ENCODE results near the gene HNRNPDL. TPM values are rescaled to one million over a fixed set of nuclear protein-coding genes. Genes with fewer than 3 reads are reported as not detected.

Gene HNRNPDL
- total RNA-seq, 2 experiments from 2014 or later: 308 to 345 TPM

DNA sequence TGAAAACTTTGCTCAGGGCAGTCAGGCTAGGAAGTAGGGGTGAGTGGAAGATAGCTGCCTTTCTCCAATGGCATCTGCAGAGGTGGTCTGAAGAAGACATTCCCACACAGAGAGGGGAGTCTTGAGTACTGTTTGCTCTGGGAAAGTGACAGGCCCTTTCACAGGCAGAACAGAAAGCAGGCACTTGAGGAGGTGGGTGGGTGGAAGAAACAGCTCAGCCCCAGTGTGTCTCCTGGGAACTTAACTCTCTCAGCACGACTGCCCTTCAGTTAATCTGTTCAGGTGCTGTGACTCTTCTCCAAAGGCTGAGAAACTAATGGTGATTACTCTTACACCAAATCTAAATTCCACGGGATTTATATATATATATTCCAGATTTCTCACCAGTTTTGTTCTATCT, 28.5 kb upstream of the HNRNPDL start:
- CTCF ChIA-PET: interaction anchor here (0.6 to 4.9 kb wide), 3 partner anchors 11 to 280 kb away, joined by 3 to 43 read pairs (median 3); no protein-coding TSS in a partner anchor
- Mint-ChIP-seq H3K4me1 (peaks cover 13% of the 10 kb centered on the region), H3K36me3 (ENCODE audit: low read depth) (peaks cover 45% of the 10 kb centered on the region)

DNA sequence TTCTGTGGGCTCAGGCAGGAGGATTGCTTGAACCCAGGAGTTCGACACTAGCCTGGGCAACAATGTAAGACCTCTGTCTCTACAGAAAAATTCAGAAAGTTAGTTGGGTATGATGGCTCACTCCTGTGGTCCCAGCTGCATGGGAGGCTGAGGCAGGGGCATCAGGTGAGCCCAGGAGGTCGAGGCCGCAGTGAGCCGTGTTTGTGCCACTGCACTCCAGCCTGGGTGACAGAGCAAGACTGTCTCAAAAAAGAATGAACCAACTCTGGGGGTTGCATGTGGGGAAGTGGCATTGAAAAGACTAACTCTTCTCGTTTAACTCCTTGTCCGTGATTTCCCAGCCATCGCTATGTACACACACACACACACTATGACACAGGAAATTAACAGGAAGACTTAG, 27.0 kb upstream of the HNRNPDL start:
- POLR2A ChIA-PET: no interaction called here
- H3K27me3 Mint-ChIP-seq: no peaks in the 10 kb centered on the region
- H3K9me3 Mint-ChIP-seq (ENCODE audit: low read depth): no peaks in the 10 kb centered on the region
- peaks cover 42% of the 10 kb centered on the region for H3K36me3 Mint-ChIP-seq (ENCODE audit: low read depth)
- H3K4me1 Mint-ChIP-seq: peaks cover 12% of the 10 kb centered on the region
- no peak for ATAC-seq
- no peak for DNase-seq
- intact Hi-C loops (cut with DNase I, micrococcal nuclease): no loop called here
- CTCF ChIA-PET: no interaction called here
- no peak overlapping the region for H3K4me3 Mint-ChIP-seq
- no peak overlapping the region for H3K27ac Mint-ChIP-seq

More for the DNA sequence above, 28.5 kb upstream of the HNRNPDL start:
- ATAC-seq (no peak), DNase-seq (no peak)
- no peak overlapping the region for H3K4me3 Mint-ChIP-seq
- intact Hi-C loops (cut with DNase I, micrococcal nuclease): no loop called here
- H3K27me3 Mint-ChIP-seq: no peaks in the 10 kb centered on the region
- H3K9me3 Mint-ChIP-seq (ENCODE audit: low read depth): no peaks in the 10 kb centered on the region
- POLR2A ChIA-PET: no interaction called here
- H3K27ac Mint-ChIP-seq: peak overlapping the region; percentile 51

DNA sequence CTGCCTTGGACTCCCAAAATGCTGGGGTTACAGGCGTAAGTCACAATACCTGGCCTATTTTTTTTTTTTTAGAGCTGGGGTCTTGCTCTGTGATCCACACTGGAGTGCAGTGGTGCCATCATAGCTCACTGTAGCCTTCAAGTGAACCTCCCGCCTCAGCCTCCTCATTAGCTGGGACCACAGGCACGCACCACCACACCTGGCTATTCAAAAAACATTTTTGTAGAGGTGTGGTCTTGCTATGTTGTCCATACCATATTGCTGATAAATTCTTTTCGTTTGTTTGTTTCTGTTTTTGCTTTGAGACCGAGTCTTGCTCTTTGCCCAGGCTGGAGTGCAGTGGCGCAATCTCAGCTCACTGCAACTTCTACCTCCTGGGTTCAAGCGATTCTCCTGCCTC, 21.8 kb upstream of the HNRNPDL start:
- ChIA-PET CTCF (interaction anchor here (0.6 to 2.3 kb wide), 4 partner anchors 10 to 1189 kb away, joined by 3 to 6 read pairs (median 4); no protein-coding TSS in a partner anchor), POLR2A (interaction anchor here (0.6 kb wide), 1 partner anchor 19 kb away, joined by 4 read pairs; no protein-coding TSS in a partner anchor)
- peaks cover 12% of the 10 kb centered on the region for H3K4me1 Mint-ChIP-seq
- intact Hi-C loops (cut with DNase I, micrococcal nuclease): no loop called here
- H3K27ac Mint-ChIP-seq: no peak overlapping the region
- peaks cover 59% of the 10 kb centered on the region for H3K36me3 Mint-ChIP-seq (ENCODE audit: low read depth)
- no peaks in the 10 kb centered on the region for H3K9me3 Mint-ChIP-seq (ENCODE audit: low read depth)
- DNase-seq (no peak), ATAC-seq (no peak)
- H3K27me3 Mint-ChIP-seq: no peaks in the 10 kb centered on the region
- no peak overlapping the region for H3K4me3 Mint-ChIP-seq

DNA sequence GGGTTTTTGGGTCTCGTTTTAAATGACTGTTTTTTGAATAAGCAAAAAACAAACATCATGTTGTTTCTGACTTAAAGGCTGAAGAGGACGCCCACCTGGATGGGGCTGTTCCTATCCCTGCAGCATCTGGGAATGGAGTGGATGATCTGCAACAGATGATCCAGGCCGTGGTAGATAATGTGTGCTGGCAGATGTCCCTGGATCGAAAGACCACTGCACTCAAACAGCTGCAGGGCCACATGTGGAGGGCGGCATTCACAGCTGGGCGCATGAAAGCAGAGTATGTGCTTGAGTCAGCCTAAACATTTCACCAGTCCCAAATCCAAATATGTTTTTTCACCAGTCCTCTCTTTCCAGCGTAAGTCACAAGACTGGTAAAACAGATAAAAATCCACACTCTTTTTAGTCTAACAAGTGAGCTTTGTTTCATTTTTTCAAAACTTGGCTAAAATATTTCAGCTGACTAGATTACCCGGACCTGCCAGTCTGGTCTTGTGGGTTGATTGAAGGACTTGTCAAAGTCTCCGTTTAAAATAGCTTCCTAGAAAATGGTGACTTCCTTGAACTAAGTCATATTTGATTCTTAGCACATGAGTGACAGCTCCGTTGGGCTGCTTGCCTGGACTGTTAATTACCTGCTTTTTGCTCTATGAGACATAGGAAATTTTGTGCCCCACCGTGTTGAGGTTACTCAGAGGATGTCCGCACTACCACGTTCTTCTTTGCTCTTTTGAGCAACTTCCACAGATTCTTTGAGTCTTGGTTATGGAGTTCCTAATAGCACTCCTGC, 20.9 kb upstream of the HNRNPDL start:
- H3K27ac Mint-ChIP-seq: peak overlapping the region; percentile 21
- intact Hi-C loops (cut with DNase I, micrococcal nuclease): no loop called here
- H3K4me1 Mint-ChIP-seq: peaks cover 12% of the 10 kb centered on the region
- no peaks in the 10 kb centered on the region for H3K27me3 Mint-ChIP-seq
- ATAC-seq: no peak
- ChIA-PET POLR2A (no interaction called here), CTCF (interaction anchor here (0.6 to 2.3 kb wide), 5 partner anchors 11 to 401 kb away, joined by 3 to 6 read pairs (median 4); no protein-coding TSS in a partner anchor)
- H3K4me3 Mint-ChIP-seq: no peak overlapping the region
- no peak for DNase-seq
- H3K36me3 Mint-ChIP-seq (ENCODE audit: low read depth): peaks cover 53% of the 10 kb centered on the region
- H3K9me3 Mint-ChIP-seq (ENCODE audit: low read depth): no peaks in the 10 kb centered on the region

DNA sequence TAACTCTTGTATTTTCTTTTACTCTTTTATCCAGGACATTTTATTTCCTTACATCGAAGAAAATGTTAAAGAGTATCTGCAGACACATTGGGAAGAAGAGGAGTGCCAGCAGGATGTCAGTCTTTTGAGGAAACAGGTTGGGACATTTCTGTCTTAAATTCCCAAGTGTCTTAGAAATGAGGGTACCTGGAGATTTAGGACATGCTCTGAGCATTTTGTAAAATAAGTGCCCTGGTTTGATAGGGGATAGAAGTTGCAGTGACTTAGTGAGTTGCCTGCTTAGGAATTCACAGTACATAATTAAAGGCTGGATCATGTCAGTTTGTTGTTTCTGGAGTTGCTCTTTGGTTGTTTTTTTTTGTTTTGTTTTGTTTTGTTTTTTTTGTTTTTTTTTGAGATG, 17.6 kb upstream of the HNRNPDL start:
- ChIA-PET POLR2A (no interaction called here), CTCF (interaction anchor here (0.6 kb wide), 1 partner anchor 11 kb away, joined by 3 read pairs; no protein-coding TSS in a partner anchor)
- H3K36me3 Mint-ChIP-seq (ENCODE audit: low read depth): peaks cover 44% of the 10 kb centered on the region
- intact Hi-C loops (cut with DNase I, micrococcal nuclease): no loop called here
- H3K4me3 Mint-ChIP-seq: no peak overlapping the region
- ATAC-seq (no peak), DNase-seq (no peak)
- H3K4me1 Mint-ChIP-seq: peaks cover 12% of the 10 kb centered on the region
- peak overlapping the region; percentile 19 for H3K27ac Mint-ChIP-seq
- H3K9me3 Mint-ChIP-seq (ENCODE audit: low read depth): no peaks in the 10 kb centered on the region
- no peaks in the 10 kb centered on the region for H3K27me3 Mint-ChIP-seq

DNA sequence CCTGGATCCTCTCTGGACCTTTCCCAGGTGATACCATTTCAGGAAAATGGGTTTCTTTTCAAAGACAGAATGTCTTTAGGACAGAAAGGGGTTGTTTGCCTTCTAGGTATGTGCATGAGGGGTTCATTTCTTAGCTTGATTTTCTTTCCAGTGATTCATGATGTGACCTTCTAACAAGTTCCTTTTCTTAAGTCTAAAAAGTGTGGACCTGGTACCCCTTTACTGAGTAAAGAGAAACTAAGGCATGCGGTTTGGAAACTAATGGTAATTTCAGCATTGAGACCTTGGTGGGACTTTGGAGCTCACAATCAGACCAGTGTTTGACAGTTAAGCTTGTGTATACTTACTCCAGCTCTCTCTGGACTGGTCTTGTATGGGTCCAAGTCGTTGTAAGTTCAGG, 8.8 kb upstream of the HNRNPDL start:
- Mint-ChIP-seq H3K27ac (peak overlapping the region; percentile 43), H3K9me3 (ENCODE audit: low read depth) (no peaks in the 10 kb centered on the region), H3K4me1 (peaks cover 72% of the 10 kb centered on the region), H3K4me3 (no peak overlapping the region), H3K36me3 (ENCODE audit: low read depth) (peaks cover 58% of the 10 kb centered on the region), H3K27me3 (no peaks in the 10 kb centered on the region)
- DNase-seq (no peak), ATAC-seq (peak; percentile 37)
- ChIA-PET POLR2A (interaction anchor here (0.6 to 1.5 kb wide), 2 partner anchors 10 to 15 kb away, joined by 3 read pairs; partner anchors contain the start of gene HNRNPDL), CTCF (interaction anchor here (1.0 to 2.8 kb wide), 2 partner anchors 10 to 79 kb away, joined by 4 to 14 read pairs; partner anchors contain the start of gene HNRNPDL)
- intact Hi-C loops (cut with DNase I, micrococcal nuclease): loop anchor here in 1 of 2 experiments (10.0 kb wide), 2 partner anchors 796 to 916 kb away; no protein-coding TSS in a partner anchor

DNA sequence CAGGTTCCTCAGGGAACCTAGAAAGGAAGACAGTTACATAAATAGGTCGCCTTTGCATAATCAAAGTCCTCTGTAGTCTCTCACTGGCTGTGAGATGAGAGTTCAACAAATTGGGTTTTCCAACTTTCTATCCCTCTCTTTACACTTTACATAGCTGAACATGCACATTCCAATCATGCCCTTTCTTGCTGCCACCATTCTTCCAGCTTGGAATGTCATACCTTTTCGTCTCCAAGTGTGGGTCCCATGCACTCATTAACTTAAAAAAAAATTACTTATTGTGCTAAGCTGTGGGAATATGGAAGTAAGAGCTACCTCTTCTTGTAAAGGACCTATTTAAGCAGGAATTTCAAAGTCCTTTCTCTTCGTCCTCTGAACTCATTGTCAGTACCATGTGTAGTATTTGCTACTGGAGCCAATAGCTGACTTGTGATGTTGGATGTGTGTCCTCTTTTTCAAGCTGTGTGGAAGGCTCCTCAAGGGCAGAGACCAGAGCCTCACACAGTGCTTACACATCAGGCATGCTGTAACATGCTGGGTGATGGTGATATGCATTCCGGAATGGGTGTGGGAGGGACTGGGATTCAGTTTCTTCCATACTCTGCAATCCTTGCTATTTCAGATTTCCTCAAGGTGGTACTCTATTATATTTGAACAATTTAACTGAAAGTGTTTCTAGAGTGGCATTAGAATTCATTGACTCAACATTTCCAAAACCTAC, 7.2 kb upstream of the HNRNPDL start:
- POLR2A ChIA-PET: interaction anchor here (0.9 kb wide), 1 partner anchor 9 kb away, joined by 9 read pairs; no protein-coding TSS in a partner anchor
- H3K36me3 Mint-ChIP-seq (ENCODE audit: low read depth): peaks cover 68% of the 10 kb centered on the region
- H3K4me3 Mint-ChIP-seq: no peak overlapping the region

DNA sequence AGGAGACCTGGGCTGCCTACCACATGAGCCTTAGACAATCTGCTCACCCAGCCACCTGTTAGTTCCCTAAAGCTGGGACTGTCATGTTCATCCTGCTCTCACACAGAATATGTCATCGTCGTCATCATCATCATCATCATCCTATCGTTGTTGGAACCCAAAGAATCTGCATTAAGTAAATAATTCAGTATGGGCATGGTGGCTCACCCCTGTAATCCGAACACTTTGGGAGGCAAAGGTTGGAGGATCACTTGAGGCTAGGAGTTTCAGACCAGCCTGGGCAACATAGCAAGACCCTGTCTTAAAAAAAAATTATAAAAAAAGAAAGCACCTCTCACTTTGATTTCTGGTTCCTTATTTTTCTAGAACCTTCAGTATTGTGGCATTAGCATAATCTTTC, 6.5 kb upstream of the HNRNPDL start:
- no peak overlapping the region for H3K27ac Mint-ChIP-seq
- H3K4me1 Mint-ChIP-seq: peaks cover 90% of the 10 kb centered on the region
- intact Hi-C loops (cut with DNase I, micrococcal nuclease): loop anchor here in 1 of 2 experiments (10.0 kb wide), 2 partner anchors 798 to 918 kb away; no protein-coding TSS in a partner anchor

More for the DNA sequence above, 7.2 kb upstream of the HNRNPDL start:
- DNase-seq: no peak
- intact Hi-C loops (cut with DNase I, micrococcal nuclease): loop anchor here in 1 of 2 experiments (10.0 kb wide), 2 partner anchors 797 to 917 kb away; no protein-coding TSS in a partner anchor
- ATAC-seq: no peak
- CTCF ChIA-PET: interaction anchor here (0.6 to 2.8 kb wide), 3 partner anchors 8 to 301 kb away, joined by 3 to 14 read pairs (median 4); partner anchors contain the start of gene HNRNPDL
- Mint-ChIP-seq H3K27me3 (no peaks in the 10 kb centered on the region), H3K9me3 (ENCODE audit: low read depth) (no peaks in the 10 kb centered on the region), H3K4me1 (peaks cover 86% of the 10 kb centered on the region), H3K27ac (peak overlapping the region; percentile 55)

DNA sequence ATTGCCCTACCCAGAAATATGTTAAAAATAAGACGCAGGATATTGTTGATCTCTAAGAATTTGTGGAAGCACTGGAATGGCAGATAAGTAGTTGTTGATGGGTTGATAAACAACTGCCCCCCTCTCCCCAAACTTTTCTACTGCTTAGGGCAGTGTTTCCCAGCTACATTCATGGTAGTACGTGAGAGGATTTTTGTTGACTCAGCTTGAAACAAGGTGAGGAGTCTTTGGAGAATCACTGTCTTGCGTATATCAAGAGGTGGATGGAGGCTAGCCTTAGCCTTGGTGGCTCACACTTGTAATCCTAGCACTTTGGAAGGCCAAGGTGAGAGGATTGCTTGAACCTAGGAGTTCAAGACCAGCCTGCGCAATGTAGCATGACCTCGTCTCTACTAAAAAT, 5.9 kb upstream of the HNRNPDL start:
- H3K4me3 Mint-ChIP-seq: no peak overlapping the region
- DNase-seq (no peak), ATAC-seq (no peak)
- H3K27me3 Mint-ChIP-seq: no peaks in the 10 kb centered on the region
- peaks cover 84% of the 10 kb centered on the region for H3K4me1 Mint-ChIP-seq
- H3K27ac Mint-ChIP-seq: peak overlapping the region; percentile 11
- intact Hi-C loops (cut with DNase I, micrococcal nuclease): loop anchor here in 1 of 2 experiments (10.0 kb wide), 2 partner anchors 799 to 919 kb away; no protein-coding TSS in a partner anchor
- ChIA-PET POLR2A (no interaction called here), CTCF (no interaction called here)
- H3K36me3 Mint-ChIP-seq (ENCODE audit: low read depth): peaks cover 66% of the 10 kb centered on the region
- H3K9me3 Mint-ChIP-seq (ENCODE audit: low read depth): no peaks in the 10 kb centered on the region

More for the DNA sequence above, 6.5 kb upstream of the HNRNPDL start:
- no peak overlapping the region for H3K4me3 Mint-ChIP-seq
- DNase-seq (no peak), ATAC-seq (no peak)
- ChIA-PET CTCF (interaction anchor here (0.6 to 1.0 kb wide), 2 partner anchors 22 to 302 kb away, joined by 3 to 4 read pairs; no protein-coding TSS in a partner anchor), POLR2A (interaction anchor here (0.6 to 0.9 kb wide), 2 partner anchors 8 to 111 kb away, joined by 4 to 9 read pairs; no protein-coding TSS in a partner anchor)
- peaks cover 68% of the 10 kb centered on the region for H3K36me3 Mint-ChIP-seq (ENCODE audit: low read depth)
- H3K27me3 Mint-ChIP-seq: no peaks in the 10 kb centered on the region
- H3K9me3 Mint-ChIP-seq (ENCODE audit: low read depth): no peaks in the 10 kb centered on the region

DNA sequence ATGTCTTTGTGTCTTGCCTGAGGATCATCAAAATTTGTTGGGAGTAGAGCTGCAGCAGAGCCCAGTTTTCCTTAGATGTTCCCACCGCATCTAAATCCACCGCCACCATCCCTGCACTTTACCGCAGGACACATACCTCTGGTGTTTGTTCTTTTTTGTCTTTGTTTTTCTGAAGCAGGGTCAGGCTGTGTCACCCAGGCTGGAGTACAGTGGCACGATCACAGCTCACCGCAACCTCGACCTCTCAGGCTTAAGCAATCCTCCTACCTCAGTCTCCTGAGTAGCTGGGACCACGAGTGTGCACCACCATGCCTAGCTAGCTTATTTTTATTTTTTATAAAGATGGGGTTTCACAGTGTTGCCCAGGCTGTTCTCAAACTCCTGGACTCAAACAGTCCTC, 4.7 kb upstream of the HNRNPDL start:
- Mint-ChIP-seq H3K27me3 (no peaks in the 10 kb centered on the region), H3K36me3 (ENCODE audit: low read depth) (peaks cover 67% of the 10 kb centered on the region), H3K4me3 (no peak overlapping the region), H3K27ac (peak overlapping the region; percentile 82), H3K9me3 (ENCODE audit: low read depth) (no peaks in the 10 kb centered on the region), H3K4me1 (peaks cover 76% of the 10 kb centered on the region)
- intact Hi-C loops (cut with DNase I, micrococcal nuclease): loop anchor here (5.0 to 10.0 kb wide), 4 partner anchors 577 to 920 kb away; partner anchors contain the start of genes COQ2 (in 1 of the 2) and LIN54 (in 1 of the 2)
- DNase-seq: no peak
- no peak for ATAC-seq
- POLR2A ChIA-PET: interaction anchor here (0.6 to 2.0 kb wide), 4 partner anchors 61 to 457 kb away, joined by 3 to 8 read pairs (median 4); partner anchors contain the start of gene HNRNPD
- CTCF ChIA-PET: interaction anchor here (0.6 to 0.8 kb wide), 2 partner anchors 73 to 196 kb away, joined by 3 read pairs; no protein-coding TSS in a partner anchor
